HCT116 (cell line): Measurements from ENCODE around the gene DAZAP1. TPM values are rescaled to one million over a fixed set of nuclear protein-coding genes. Genes with fewer than 3 reads are reported as not detected.

ENCODE experiments used
- ATAC-seq: fragments of 200-7000 bp; cut with Tn5 transposase; 2 replicates; pipeline ENCODE4 v1.9.1; 2020; ENCODE audit warnings: mild to moderate bottlenecking, moderate library complexity
- BruUV-seq: library from RNA; stranded (reverse); fragments of 400-500 nt; replicated peaks from 2 replicates; lab custom pipeline; 2021; lab: Mats Ljungman, UMichigan
- CTCF ChIA-PET: fragments of 300-600 bp; sonication (Branson Sonifier 250); formaldehyde crosslinking; loops from one replicate; lab custom pipeline; 2021; ENCODE audit warnings: antibody characterized with exemption; lab: Charles Lee
- POLR2A ChIA-PET: fragments of 300-600, 350-600 bp; sonication (Branson Sonifier 250); formaldehyde crosslinking; loops from one replicate; lab custom pipeline; 2021; ENCODE audit warnings: antibody characterized with exemption; lab: Charles Lee
- RAD21 ChIA-PET, 2 experiments: fragments of 300-600 bp; sonication (Branson Sonifier 250); formaldehyde crosslinking; loops; one replicate each; lab custom pipeline; 2023; ENCODE audit warnings: low total read pairs in 2 of 2; ENCODE audit not compliant: uncharacterized antibody in 2 of 2, unreplicated experiment in 2 of 2, low non-redundant PET in 1 of 2; lab: Charles Lee
- DNase-seq: peaks from one replicate; pipeline ENCODE4 v3.0.0-alpha.2; 2010; ENCODE audit warnings: low read depth, low spot score
- H2AFZ ChIP-seq: fragments of 200-600 bp; shearing (Covaris generic), sonication (generic); 2 replicates; pipeline ENCODE4 v1.6.1; 2017; ENCODE audit warnings: low read depth, mixed run types, mixed read lengths, antibody characterized with exemption, low read length; ENCODE audit not compliant: poor library complexity, severe bottlenecking
- H3K27ac ChIP-seq: 2 replicates; pipeline ENCODE4 v1.5.1; 2012; ENCODE audit warnings: low read depth, low read length
- H3K27me3 ChIP-seq: fragments of 200-600 bp; sonication (generic); 2 replicates; pipeline ENCODE4 v1.6.1; 2016; ENCODE audit warnings: mixed run types, low read length, mixed read lengths; ENCODE audit not compliant: insufficient read depth
- H3K36me3 ChIP-seq, 2 experiments: fragments of 200-500 bp in 1 of 2; fragments of 200-600 bp in 1 of 2; sonication (Bioruptor generic) in 1 of 2; sonication (generic) in 1 of 2; 2 replicates each; pipeline versions ENCODE4 v1.5.1 to v1.6.1; 2014 to 2016; ENCODE audit warnings: low read length in 2 of 2, inconsistent platforms in 1 of 2, mixed read lengths in 1 of 2, mixed run types in 1 of 2; ENCODE audit not compliant: insufficient read depth in 2 of 2, control insufficient read depth in 1 of 2
- H3K4me1 ChIP-seq, 2 experiments: fragments of 200-600 bp in 1 of 2; sonication (generic) in 1 of 2; 2 replicates each; pipeline versions ENCODE4 v1.5.1 to v1.6.1; 2012 to 2017; ENCODE audit warnings: low read length in 2 of 2, inconsistent platforms in 1 of 2, mild to moderate bottlenecking in 1 of 2, mixed read lengths in 1 of 2, mixed run types in 1 of 2, moderate library complexity in 1 of 2; ENCODE audit not compliant: insufficient read depth in 2 of 2, control insufficient read depth in 1 of 2
- H3K4me2 ChIP-seq: fragments of 200-600 bp; sonication (generic); 2 replicates; pipeline ENCODE4 v1.6.1; 2017; ENCODE audit warnings: mixed run types, low read length, mixed read lengths
- H3K4me3 ChIP-seq, 2 experiments: fragments of 200-600 bp in 1 of 2; sonication (generic) in 1 of 2; replicated peaks in 1 of 2; 2 replicates each; pipeline ENCODE4 v1.5.1; 2011 to 2016; ENCODE audit warnings: low read length in 2 of 2, control low read depth in 1 of 2, low read depth in 1 of 2, mild to moderate bottlenecking in 1 of 2, mixed read lengths in 1 of 2, mixed run types in 1 of 2
- H3K79me2 ChIP-seq: fragments of 200-600 bp; sonication (generic); 2 replicates; pipeline ENCODE4 v1.6.1; 2017; ENCODE audit warnings: mild to moderate bottlenecking, mixed run types, low read length, moderate library complexity, mixed read lengths; ENCODE audit not compliant: insufficient read depth
- H3K9ac ChIP-seq: fragments of 200-600 bp; sonication (generic); 2 replicates; pipeline ENCODE4 v1.6.1; 2016; ENCODE audit warnings: low read length, mixed read lengths
- H3K9me2 ChIP-seq: fragments of 200-600 bp; sonication (generic), shearing (Covaris generic); 2 replicates; pipeline ENCODE4 v1.6.1; 2017; ENCODE audit warnings: mixed run types, mild to moderate bottlenecking, moderate library complexity; ENCODE audit not compliant: insufficient read depth
- H3K9me3 ChIP-seq, 2 experiments: fragments of 200-500 bp in 1 of 2; fragments of 200-600 bp in 1 of 2; sonication (Bioruptor generic) in 1 of 2; sonication (generic) in 1 of 2; 2 replicates each; pipeline ENCODE4 v1.6.1; 2014 to 2017; ENCODE audit warnings: low read length in 2 of 2, mixed read lengths in 2 of 2, inconsistent platforms in 1 of 2, low read depth in 1 of 2, mild to moderate bottlenecking in 1 of 2, mixed run types in 1 of 2, moderate library complexity in 1 of 2; ENCODE audit not compliant: control insufficient read depth in 1 of 2, insufficient read depth in 1 of 2
- H4K20me1 ChIP-seq: fragments of 200-600 bp; sonication (generic), shearing (Covaris generic); 2 replicates; pipeline ENCODE4 v1.6.1; 2017; ENCODE audit warnings: mixed run types, mild to moderate bottlenecking, moderate library complexity; ENCODE audit not compliant: insufficient read depth
- CBX3 ChIP-seq: IDR thresholded peaks from 2 replicates; pipeline ENCODE4 v1.6.1; 2012; ENCODE audit warnings: low read depth
- CEBPB ChIP-seq: IDR thresholded peaks from 2 replicates; pipeline ENCODE4 v1.6.1; 2012; ENCODE audit warnings: low read depth
- EGR1 ChIP-seq: IDR thresholded peaks from 2 replicates; pipeline ENCODE4 v1.6.1; 2012; ENCODE audit warnings: low read depth
- EZH2 ChIP-seq: fragments of 200-600 bp; sonication (generic); IDR thresholded peaks from 2 replicates; pipeline ENCODE4 v1.6.1; 2017; ENCODE audit warnings: antibody characterized with exemption, mixed run types
- EZH2phosphoT487 ChIP-seq: fragments of 200-600 bp; IDR thresholded peaks from 2 replicates; pipeline ENCODE4 v1.6.1; 2018; ENCODE audit warnings: antibody characterized with exemption, borderline replicate concordance
- FOSL1 ChIP-seq: IDR thresholded peaks from 2 replicates; pipeline ENCODE4 v1.6.1; 2012; ENCODE audit warnings: low read depth
- JUND ChIP-seq: IDR thresholded peaks from 2 replicates; pipeline ENCODE4 v1.6.1; 2012
- POLR2A ChIP-seq: IDR thresholded peaks from 2 replicates; pipeline ENCODE4 v1.7.0; 2011; ENCODE audit warnings: borderline replicate concordance; ENCODE audit not compliant: insufficient read depth, insufficient read length; ENCODE audit errors: extremely low read depth
- SIN3A ChIP-seq: IDR thresholded peaks from 2 replicates; pipeline ENCODE4 v1.6.1; 2012; ENCODE audit warnings: low read depth
- SRF ChIP-seq: IDR thresholded peaks from 2 replicates; pipeline ENCODE4 v1.6.1; 2012; ENCODE audit warnings: low read depth
- TCF7L2 ChIP-seq: IDR thresholded peaks from 2 replicates; pipeline ENCODE4 v1.7.0; 2011; ENCODE audit warnings: borderline replicate concordance, inconsistent platforms; ENCODE audit not compliant: insufficient read depth, insufficient read length; ENCODE audit errors: extremely low read depth
- YY1 ChIP-seq: IDR thresholded peaks from 2 replicates; pipeline ENCODE4 v1.6.1; 2011; ENCODE audit warnings: low read length, low read depth, moderate library complexity, mild to moderate bottlenecking; ENCODE audit not compliant: insufficient replicate concordance; ENCODE audit errors: extremely low read depth
- ZFX ChIP-seq: fragments of 450-650 bp; IDR thresholded peaks from 2 replicates; pipeline ENCODE4 v1.6.1; 2017
- ZNF274 ChIP-seq: fragments of 200-500 bp; sonication (Bioruptor generic); IDR thresholded peaks from 2 replicates; pipeline ENCODE4 v1.6.1; 2014; ENCODE audit warnings: mild to moderate bottlenecking, low read depth, low read length, inconsistent platforms
- intact Hi-C: fragments of 100-400 bp; cut with micrococcal nuclease; formaldehyde crosslinking; loops from 2 replicates; pipeline ENCODE4 v1.10.0; 2022
- total RNA-seq: library from RNA; stranded (reverse); gene quantifications from one replicate; pipeline ENCODE4 v1.2.1, GENCODE V29; 2021; ENCODE audit not compliant: unreplicated experiment
- TF ChIP-seq, protein P1 (sequence below), 3 experiments: fragments of 200-600 bp in 1 of 3; sonication (generic) in 1 of 3; IDR thresholded peaks in 2 of 3; conservative IDR thresholded peaks in 1 of 3; 2 replicates each; pipeline ENCODE4 v1.5.1; 2012 to 2017; ENCODE audit warnings: low read depth in 2 of 3, low read length in 2 of 3, antibody characterized with exemption in 1 of 3, borderline replicate concordance in 1 of 3, control low read depth in 1 of 3, mild to moderate bottlenecking in 1 of 3, mixed read lengths in 1 of 3, mixed run types in 1 of 3, moderate library complexity in 1 of 3; ENCODE audit not compliant: insufficient read depth in 1 of 3

DAZAP1 gene
- total RNA-seq, 1 experiment from 2014 or later: 191 TPM

DNA sequence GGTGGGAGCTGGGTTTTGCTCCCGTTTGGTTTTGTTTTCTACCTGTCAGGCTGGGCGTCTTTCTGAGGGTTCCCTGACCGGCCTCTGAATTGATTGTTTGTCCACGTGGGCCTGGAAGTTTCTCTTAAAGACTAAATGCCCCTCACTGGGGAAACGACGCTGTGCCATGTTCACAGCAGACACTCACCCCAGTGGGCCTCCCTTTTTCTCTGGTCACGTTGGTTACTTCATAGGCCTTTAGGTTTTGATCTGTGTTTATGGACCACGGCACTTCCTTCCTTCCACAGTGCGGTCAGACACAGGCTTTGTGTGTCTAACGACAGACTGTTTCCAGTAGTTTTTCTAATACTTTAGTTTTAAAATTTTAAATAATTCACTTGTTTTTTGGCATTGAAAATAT, 43.8 kb upstream of the DAZAP1 start:
- H3K79me2 ChIP-seq: peaks cover 21% of the 10 kb centered on the region; the same call in 1 of the 2 replicates
- BruUV-seq: no TSS peak
- CTCF ChIA-PET: no interaction called here
- H3K4me3 ChIP-seq: no peak overlapping the region
- intact Hi-C loops: no loop called here
- H3K4me2 ChIP-seq: no peak overlapping the region
- no peak for ATAC-seq
- H3K9me3 ChIP-seq: no peaks in the 10 kb centered on the region
- H3K9ac ChIP-seq: no peak overlapping the region
- no peak overlapping the region for H3K27ac ChIP-seq
- POLR2A ChIA-PET: no interaction called here
- H3K4me1 ChIP-seq: no peaks in the 10 kb centered on the region
- H4K20me1 ChIP-seq: no peaks in the 10 kb centered on the region
- no peaks in the 10 kb centered on the region for H3K9me2 ChIP-seq
- no peaks in the 10 kb centered on the region for H3K27me3 ChIP-seq
- H2AFZ ChIP-seq: no peak overlapping the region
- RAD21 ChIA-PET: no interaction called here
- TF ChIP-seq ZNF274: no peak
- TF ChIP-seq EZH2: no peak
- TF ChIP-seq FOSL1: no peak
- TF ChIP-seq EZH2phosphoT487: no peak
- TF ChIP-seq, protein P1, sequence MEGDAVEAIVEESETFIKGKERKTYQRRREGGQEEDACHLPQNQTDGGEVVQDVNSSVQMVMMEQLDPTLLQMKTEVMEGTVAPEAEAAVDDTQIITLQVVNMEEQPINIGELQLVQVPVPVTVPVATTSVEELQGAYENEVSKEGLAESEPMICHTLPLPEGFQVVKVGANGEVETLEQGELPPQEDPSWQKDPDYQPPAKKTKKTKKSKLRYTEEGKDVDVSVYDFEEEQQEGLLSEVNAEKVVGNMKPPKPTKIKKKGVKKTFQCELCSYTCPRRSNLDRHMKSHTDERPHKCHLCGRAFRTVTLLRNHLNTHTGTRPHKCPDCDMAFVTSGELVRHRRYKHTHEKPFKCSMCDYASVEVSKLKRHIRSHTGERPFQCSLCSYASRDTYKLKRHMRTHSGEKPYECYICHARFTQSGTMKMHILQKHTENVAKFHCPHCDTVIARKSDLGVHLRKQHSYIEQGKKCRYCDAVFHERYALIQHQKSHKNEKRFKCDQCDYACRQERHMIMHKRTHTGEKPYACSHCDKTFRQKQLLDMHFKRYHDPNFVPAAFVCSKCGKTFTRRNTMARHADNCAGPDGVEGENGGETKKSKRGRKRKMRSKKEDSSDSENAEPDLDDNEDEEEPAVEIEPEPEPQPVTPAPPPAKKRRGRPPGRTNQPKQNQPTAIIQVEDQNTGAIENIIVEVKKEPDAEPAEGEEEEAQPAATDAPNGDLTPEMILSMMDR (IDR thresholded peaks at IDR 0.05 in 2 of 3, conservative IDR thresholded peaks at IDR 0.05 in 1 of 3; ENCODE audit: borderline replicate concordance in 1 of 3, insufficient read depth in 1 of 3, low read depth in 2 of 3, low read length in 2 of 3): no peak
- no peak for TF ChIP-seq TCF7L2
- TF ChIP-seq POLR2A: no peak
- no peak for TF ChIP-seq YY1
- no peak for TF ChIP-seq JUND
- no peak for TF ChIP-seq SRF
- TF ChIP-seq ZFX: no peak
- no peak for TF ChIP-seq SIN3A
- no peak for TF ChIP-seq EGR1
- TF ChIP-seq CEBPB: no peak
- TF ChIP-seq CBX3: no peak
- TF ChIP-seq, all 23 proteins: peak for 0
- DNase-seq: no peak
- H3K36me3 ChIP-seq: peaks cover 35 to 55% of the 10 kb centered on the region in 2 experiments; a peak in 3 of 4 replicates
